GM10847 (cell line): ENCODE results near the gene CEACAM20.

Experiments
- POLR2A ChIP-seq: IDR thresholded peaks from 2 replicates; pipeline ENCODE4 v1.6.1; 2011; ENCODE audit not compliant: insufficient read length; ENCODE audit errors: extremely low read depth

The CEACAM20 gene

GRCh38 chr19:44512326-44513298, 16.9 kb downstream of the CEACAM20 start:
- no peak for TF ChIP-seq POLR2A

DNA sequence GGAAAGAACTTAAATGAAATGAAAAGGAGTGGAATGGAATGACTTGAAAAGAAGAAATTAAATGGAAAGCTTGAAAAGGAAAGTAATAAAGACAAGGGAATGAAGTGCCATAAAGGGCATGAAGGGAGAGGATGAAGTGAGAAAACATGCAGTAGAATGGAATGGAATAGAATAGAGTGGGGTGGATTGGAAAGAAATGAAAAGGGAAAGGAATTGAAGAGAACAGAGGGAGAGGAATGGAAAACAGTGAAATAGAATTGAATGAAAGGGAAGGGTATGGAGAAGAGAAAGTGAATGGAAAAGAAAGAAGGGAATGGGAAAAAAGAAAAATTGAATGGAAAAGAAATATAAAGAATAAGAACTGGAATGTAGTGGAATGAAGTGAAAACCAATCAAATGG, 20.0 kb downstream of the CEACAM20 start:
- TF ChIP-seq POLR2A, result no peak

DNA sequence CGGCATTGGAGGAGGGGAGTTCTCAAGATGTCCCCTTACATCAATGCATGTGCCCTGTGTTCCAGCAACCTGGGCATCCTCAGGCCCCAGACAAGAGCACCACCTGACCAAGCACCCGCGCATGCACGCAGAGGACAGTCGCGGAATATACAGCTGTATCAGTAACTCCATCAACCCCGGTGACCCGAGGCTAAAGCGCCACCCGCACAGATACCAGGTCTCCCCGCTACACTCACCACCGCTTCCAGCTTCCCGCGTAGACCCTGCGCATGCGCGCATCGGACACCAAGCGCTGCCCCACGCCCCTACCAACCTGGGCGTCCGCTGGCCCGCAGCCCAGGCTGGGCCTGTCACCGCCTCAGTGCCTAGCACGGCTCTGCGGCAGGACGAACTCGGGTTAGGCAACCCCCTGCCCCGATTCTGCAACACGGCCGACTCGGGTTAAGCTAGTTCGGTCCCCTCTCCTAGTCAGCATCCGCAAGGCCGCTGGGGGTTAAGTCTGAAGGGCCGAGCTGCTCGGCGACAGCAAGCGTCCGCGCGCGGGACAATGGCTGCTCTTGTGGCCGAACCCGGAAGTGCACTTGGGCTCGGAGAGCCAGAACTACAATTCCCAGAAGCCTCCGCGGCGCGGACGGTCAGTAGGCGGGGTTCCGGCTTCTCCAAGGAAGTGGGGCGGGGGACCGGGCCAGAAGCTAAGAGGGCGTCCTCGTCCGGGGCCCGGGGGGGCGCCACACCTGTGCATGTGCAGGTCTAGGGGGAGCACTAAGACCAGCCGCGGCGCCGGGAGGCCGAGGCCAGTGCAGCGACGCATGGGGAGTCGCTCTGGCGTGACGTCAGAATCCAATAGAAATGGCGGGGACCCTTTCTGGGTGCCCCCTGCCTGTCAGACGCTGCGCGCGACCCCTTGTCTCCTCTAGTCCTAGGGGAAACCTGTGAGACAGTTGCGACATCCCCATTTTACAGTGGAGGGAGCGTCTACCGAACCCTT, 29.2 kb downstream of the CEACAM20 start, which contains the start of gene ZNF180:
ZNF180 (minus strand) TSS at position 561 of the 988 bp plus-strand sequence. CDS start 3,188 bp downstream, outside the sequence.
- TF ChIP-seq POLR2A, result peak; percentile 67

DNA sequence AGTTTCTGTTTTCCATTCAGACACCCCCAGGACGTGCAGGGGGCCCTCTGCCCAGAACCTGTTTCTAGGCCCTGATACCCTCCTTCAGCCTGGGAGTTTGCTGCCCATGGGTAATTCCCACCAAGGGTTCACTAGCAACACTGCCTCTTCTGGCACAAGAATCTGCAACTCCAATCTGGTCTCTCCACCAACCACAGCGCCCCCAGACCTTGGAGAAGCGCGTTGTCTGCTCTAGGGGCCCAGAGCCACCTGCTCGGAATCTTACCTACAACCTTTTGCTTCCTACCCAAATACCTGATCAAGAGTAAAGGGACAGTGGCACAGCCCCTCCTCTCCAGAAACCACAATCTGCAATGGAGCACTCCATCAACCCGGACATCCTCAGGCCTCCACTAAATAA, 29.9 kb downstream of the CEACAM20 start:
- no peak for TF ChIP-seq POLR2A

- no peak for TF ChIP-seq POLR2A
These were observed 30.5 kb downstream of the CEACAM20 start for GRCh38 chr19:44498988-44499387.

DNA sequence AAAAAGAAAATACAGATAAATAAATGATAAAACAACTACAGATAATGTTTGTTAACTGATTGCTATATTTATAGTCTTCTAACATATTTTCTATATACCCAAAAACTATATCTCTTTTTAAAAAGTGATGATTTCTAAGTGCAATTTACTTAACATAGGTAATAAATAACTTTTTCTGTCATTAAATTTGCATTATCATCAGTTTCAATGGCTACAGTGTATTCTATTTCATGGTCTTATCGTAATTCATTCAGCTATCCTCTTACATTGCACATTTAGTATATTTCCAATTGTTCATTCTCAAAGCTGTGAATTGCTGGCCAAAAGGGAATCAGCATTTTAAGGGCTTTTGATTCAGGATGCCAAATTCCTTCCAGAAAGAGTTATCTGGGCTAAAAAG, 32.8 kb downstream of the CEACAM20 start:
- TF ChIP-seq POLR2A, result no peak

- TF ChIP-seq POLR2A, result no peak
These were observed 52.7 kb downstream of the CEACAM20 start for GRCh38 chr19:44476559-44477408.
